KBM-7 (cell line): Measurements from ENCODE around the gene UGT1A4.
"Not testable (repeated sequence)": the region's sequence is repeated elsewhere in the genome, so short reads cannot be mapped to it uniquely, and the experiment has no call there.

Source experiments
- DNase-seq: peaks from one replicate; pipeline ENCODE4 v3.0.0-alpha.2; 2015
- in situ Hi-C: fragments of 300-500 bp; cut with MboI; formaldehyde crosslinking; loops from 2 replicates; pipeline ENCODE4 v1.14.3; 2020; ENCODE audit warnings: low sequenced_read_pairs, low pct_unique_long_range_greater_than_20kb, mixed read lengths

Gene UGT1A4

GRCh38 chr2:233698740-233699139 is 19.8 kb upstream of the UGT1A4 start:
- in situ Hi-C loops: no loop called here
- DNase-seq: no peak

- in situ Hi-C loops: no loop called here
- DNase-seq: no peak
Measured at GRCh38 chr2:233699424-233700027, 19.0 kb upstream of the UGT1A4 start.

- in situ Hi-C loops: no loop called here
- peak; percentile 4 for DNase-seq
Measured at GRCh38 chr2:233700028-233700635, 18.4 kb upstream of the UGT1A4 start.

GRCh38 chr2:233700842-233701241 is 17.7 kb upstream of the UGT1A4 start:
- DNase-seq, in situ Hi-C loops: not testable (repeated sequence)

GRCh38 chr2:233702238-233702637 is 16.3 kb upstream of the UGT1A4 start:
- no peak for DNase-seq
- in situ Hi-C loops: no loop called here

- no peak for DNase-seq
- in situ Hi-C loops: no loop called here
Measured at GRCh38 chr2:233705911-233706506, 12.5 kb upstream of the UGT1A4 start.

GRCh38 chr2:233706720-233707119 is 11.8 kb upstream of the UGT1A4 start:
- in situ Hi-C loops: no loop called here
- no peak for DNase-seq

- DNase-seq: no peak
- in situ Hi-C loops: no loop called here
Measured at GRCh38 chr2:233707940-233708644, 10.4 kb upstream of the UGT1A4 start.

GRCh38 chr2:233708942-233709341 is 9.6 kb upstream of the UGT1A4 start:
- in situ Hi-C loops: no loop called here
- DNase-seq: no peak

GRCh38 chr2:233711312-233712008 is 7.1 kb upstream of the UGT1A4 start:
- DNase-seq: peak; percentile 67
- in situ Hi-C loops: no loop called here

GRCh38 chr2:233712611-233713261 is 5.8 kb upstream of the UGT1A4 start, which contains the start of gene UGT1A5:
Gene UGT1A5, plus strand, starts transcription at chr2:233712907. Its CDS starts 85 bp downstream, at chr2:233712992.
- in situ Hi-C loops: no loop called here

GRCh38 chr2:233713262-233713615 is 5.3 kb upstream of the UGT1A4 start:
- in situ Hi-C loops: no loop called here
- no peak for DNase-seq

More at GRCh38 chr2:233712611-233713261, 5.8 kb upstream of the UGT1A4 start, which contains the start of gene UGT1A5:
- DNase-seq: no peak

- in situ Hi-C loops: no loop called here
- DNase-seq: no peak
Measured at GRCh38 chr2:233714121-233714520, 4.4 kb upstream of the UGT1A4 start.

- in situ Hi-C loops: no loop called here
- no peak for DNase-seq
Measured at GRCh38 chr2:233728723-233729301, 10.3 kb downstream of the UGT1A4 start, which contains the start of gene UGT1A3. Gene UGT1A3, plus strand, starts transcription at chr2:233729042. Its CDS starts 85 bp downstream, at chr2:233729127.

- in situ Hi-C loops, DNase-seq: not testable (repeated sequence)
Measured at GRCh38 chr2:233736868-233737653, 18.5 kb downstream of the UGT1A4 start.

- in situ Hi-C loops: no loop called here
- DNase-seq: no peak
Measured at GRCh38 chr2:233740870-233741269, 22.3 kb downstream of the UGT1A4 start.

GRCh38 chr2:233743464-233744259 is 25.1 kb downstream of the UGT1A4 start:
- DNase-seq: no peak
- in situ Hi-C loops: no loop called here
